Measurements from ENCODE around the gene TRIP13. TPM values are rescaled to one million over a fixed set of nuclear protein-coding genes. Genes with fewer than 3 reads are reported as not detected.
"Not testable (repeated sequence)": the region's sequence is repeated elsewhere in the genome, so short reads cannot be mapped to it uniquely, and the experiment has no call there.

TRIP13 gene
- total RNA-seq (2014; rRNA removed; shearing (Covaris generic)) (44.4 and 44.8 TPM in 2 replicates), polyA plus RNA-seq (2016; fragmentation: Nextera tagmentation; extraction: Ambion mirVana) (42.2 and 42.5 TPM in 2 replicates)
- long read RNA-seq, transcript TRIP13-201 (13 exons, 2,672 nt) = major isoform, 14 of 17 reads
- long read RNA-seq, partial matches to known transcripts = 0 of 17 reads
- long read RNA-seq, other reads (novel, unspliced or antisense) = 3 of 17 reads

GRCh38 chr5:892394-893136, at the start of gene TRIP13, which contains the start of gene BRD9:
Gene TRIP13, plus strand, starts transcription at chr5:892884. Its CDS starts 115 bp downstream, at chr5:892999.
Gene BRD9, minus strand, starts transcription at chr5:892801. Its CDS starts 144 bp downstream, at chr5:892657.
- Histone ChIP-seq H4K20me1 (replicated peaks; ENCODE audit: insufficient read depth) (peaks cover 34% of the 10 kb centered on the region), H3K9me2 (ENCODE audit: insufficient read depth) (no peaks in the 10 kb centered on the region), H3K36me3 (ENCODE audit: insufficient read depth) (peaks cover 56% of the 10 kb centered on the region), H3K4me1 (ENCODE audit: insufficient read depth) (peaks cover 14% of the 10 kb centered on the region; the same call in 1 of the 2 replicates), H3F3A (replicated peaks; ENCODE audit: low read depth) (0 out of 2 replicates have a peak, but pooled peaks cover 6% of the 10 kb centered on the region), H2AFZ (peak within 1 kb of the TSS; percentile 76; the same call in 1 of the 2 replicates), H3K27ac (ENCODE audit: low read depth) (no peak within 1 kb of the TSS), H3K27me3 (ENCODE audit: insufficient read depth) (no peaks in the 10 kb centered on the region), H3K4me3 (peak within 1 kb of the TSS; percentile 92), H3K79me2 (replicated peaks; ENCODE audit: insufficient read depth) (peaks cover 82% of the 10 kb centered on the region), H3K4me2 (peak within 1 kb of the TSS; percentile 95)
- Mint-ChIP-seq H3K27ac (peak within 1 kb of the TSS; percentile 84), H3K9me3 (no peaks in the 10 kb centered on the region), H3K36me3 (ENCODE audit: low read depth) (peaks cover 78% of the 10 kb centered on the region), H3K27me3 (ENCODE audit: insufficient read depth, low read depth, poor library complexity) (peaks cover 8% of the 10 kb centered on the region), H3K4me1 (peaks cover 17% of the 10 kb centered on the region), H3K4me3 (peak within 1 kb of the TSS; percentile 90)
- TF ChIP-seq REST (IDR thresholded peaks at IDR 0.05; ENCODE audit: unreplicated experiment) (no peak), CREB1 (CRISPR knock-in tag; IDR thresholded peaks at IDR 0.05; ENCODE audit: low read depth) (peak; percentile 80), EZH2 (IDR thresholded peaks at IDR 0.05; ENCODE audit: low read depth, unreplicated experiment) (no peak), ZNF114 (CRISPR knock-in tag; IDR thresholded peaks at IDR 0.05) (no peak), STAT1 (IDR thresholded peaks at IDR 0.05; ENCODE audit: unreplicated experiment) (no peak), ETS1 (IDR thresholded peaks at IDR 0.05) (no peak), POLR2AphosphoS5 (IDR thresholded peaks at IDR 0.05; ENCODE audit: low read depth) (peak; percentile 79), ZNF462 (CRISPR knock-in tag; IDR thresholded peaks at IDR 0.05) (no peak)
- peak; percentile 91 for ATAC-seq
- peak; percentile 87 for DNase-seq (ENCODE audit: low spot score)

GRCh38 chr5:843371-843770, 49.3 kb upstream of the TRIP13 start:
- H3K27me3 ChIP-seq (ENCODE audit: insufficient read depth); H2AFZ ChIP-seq; H3K4me3 ChIP-seq; H3K79me2 ChIP-seq (replicated peaks; ENCODE audit: insufficient read depth); DNase-seq (ENCODE audit: low spot score); H3K9me2 ChIP-seq (ENCODE audit: insufficient read depth); H3K36me3 ChIP-seq (ENCODE audit: insufficient read depth); H3K4me1 Mint-ChIP-seq; H3K4me3 Mint-ChIP-seq; H3K27ac Mint-ChIP-seq; H3K4me1 ChIP-seq (ENCODE audit: insufficient read depth); ATAC-seq; H3K4me2 ChIP-seq; H3K27ac ChIP-seq (ENCODE audit: low read depth); H3K9me3 Mint-ChIP-seq; H3F3A ChIP-seq (replicated peaks; ENCODE audit: low read depth); H4K20me1 ChIP-seq (replicated peaks; ENCODE audit: insufficient read depth): not testable (repeated sequence)
- peaks cover 12% of the 10 kb centered on the region for H3K27me3 Mint-ChIP-seq (ENCODE audit: insufficient read depth, low read depth, poor library complexity)
- peaks cover 14% of the 10 kb centered on the region for H3K36me3 Mint-ChIP-seq (ENCODE audit: low read depth)
